Measurements from ENCODE around the gene NSG2. TPM values are rescaled to one million over a fixed set of nuclear protein-coding genes. Genes with fewer than 3 reads are reported as not detected.

NSG2 gene
- total RNA-seq, 1 donor = not detected

DNA sequence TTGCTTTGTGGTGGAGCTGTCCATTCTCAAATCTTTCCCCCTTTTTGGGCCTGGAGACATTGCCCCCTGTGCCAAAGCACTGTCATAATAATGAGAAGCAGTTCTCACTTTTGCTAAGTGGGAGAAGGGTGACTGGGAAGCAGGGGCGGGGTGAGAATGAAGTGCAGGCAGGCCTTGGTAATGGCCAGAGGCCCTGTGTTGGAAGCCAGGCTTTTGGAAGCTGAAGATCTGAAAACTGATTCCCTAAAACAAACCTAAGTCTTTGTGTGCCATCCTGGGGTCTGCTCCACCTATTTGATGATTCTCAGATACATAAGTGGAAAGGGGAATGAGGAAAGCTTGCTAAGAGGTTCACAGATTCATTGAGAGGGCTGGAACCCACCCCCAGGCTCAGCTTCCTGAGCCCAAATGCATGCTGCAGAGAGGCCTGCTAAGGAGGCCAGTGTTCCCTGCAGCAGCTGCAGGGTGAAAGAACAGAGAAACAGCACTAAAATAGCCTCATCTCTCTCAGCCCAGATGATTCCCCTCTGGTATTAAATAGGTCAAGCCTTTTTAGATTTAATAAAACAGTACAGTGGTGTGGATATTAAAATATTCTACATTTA lies 75.0 kb downstream of the NSG2 start:
- TF ChIP-seq, protein P1, sequence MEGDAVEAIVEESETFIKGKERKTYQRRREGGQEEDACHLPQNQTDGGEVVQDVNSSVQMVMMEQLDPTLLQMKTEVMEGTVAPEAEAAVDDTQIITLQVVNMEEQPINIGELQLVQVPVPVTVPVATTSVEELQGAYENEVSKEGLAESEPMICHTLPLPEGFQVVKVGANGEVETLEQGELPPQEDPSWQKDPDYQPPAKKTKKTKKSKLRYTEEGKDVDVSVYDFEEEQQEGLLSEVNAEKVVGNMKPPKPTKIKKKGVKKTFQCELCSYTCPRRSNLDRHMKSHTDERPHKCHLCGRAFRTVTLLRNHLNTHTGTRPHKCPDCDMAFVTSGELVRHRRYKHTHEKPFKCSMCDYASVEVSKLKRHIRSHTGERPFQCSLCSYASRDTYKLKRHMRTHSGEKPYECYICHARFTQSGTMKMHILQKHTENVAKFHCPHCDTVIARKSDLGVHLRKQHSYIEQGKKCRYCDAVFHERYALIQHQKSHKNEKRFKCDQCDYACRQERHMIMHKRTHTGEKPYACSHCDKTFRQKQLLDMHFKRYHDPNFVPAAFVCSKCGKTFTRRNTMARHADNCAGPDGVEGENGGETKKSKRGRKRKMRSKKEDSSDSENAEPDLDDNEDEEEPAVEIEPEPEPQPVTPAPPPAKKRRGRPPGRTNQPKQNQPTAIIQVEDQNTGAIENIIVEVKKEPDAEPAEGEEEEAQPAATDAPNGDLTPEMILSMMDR (IDR thresholded peaks at IDR 0.05; ENCODE audit: insufficient read depth, low read length) = no peak
- DNase-seq (ENCODE audit: low read depth) = no peak
- no peak overlapping the region for H3K4me3 ChIP-seq (ENCODE audit: low read depth, low read length)

DNA sequence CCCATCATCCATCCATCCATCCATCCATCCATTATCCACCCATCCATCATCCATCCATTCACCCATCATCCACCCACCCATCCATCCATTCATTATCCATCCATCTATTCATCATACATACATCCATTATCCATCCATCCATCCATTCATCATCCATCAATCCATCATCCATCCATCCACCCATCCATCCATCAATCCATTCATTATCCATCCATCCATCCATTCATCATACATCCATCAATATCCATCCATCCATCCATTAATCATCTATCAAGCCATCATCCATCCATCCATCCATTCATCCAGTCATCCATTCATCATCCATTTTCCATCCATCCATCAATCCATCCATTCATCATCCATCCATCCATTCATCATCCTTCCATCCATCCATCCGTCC lies 89.0 kb downstream of the NSG2 start:
- no peak overlapping the region for H3K4me3 ChIP-seq (ENCODE audit: low read depth, low read length)
- TF ChIP-seq, protein P1 (IDR thresholded peaks at IDR 0.05; ENCODE audit: insufficient read depth, low read length) = no peak
- no peak for DNase-seq (ENCODE audit: low read depth)

DNA sequence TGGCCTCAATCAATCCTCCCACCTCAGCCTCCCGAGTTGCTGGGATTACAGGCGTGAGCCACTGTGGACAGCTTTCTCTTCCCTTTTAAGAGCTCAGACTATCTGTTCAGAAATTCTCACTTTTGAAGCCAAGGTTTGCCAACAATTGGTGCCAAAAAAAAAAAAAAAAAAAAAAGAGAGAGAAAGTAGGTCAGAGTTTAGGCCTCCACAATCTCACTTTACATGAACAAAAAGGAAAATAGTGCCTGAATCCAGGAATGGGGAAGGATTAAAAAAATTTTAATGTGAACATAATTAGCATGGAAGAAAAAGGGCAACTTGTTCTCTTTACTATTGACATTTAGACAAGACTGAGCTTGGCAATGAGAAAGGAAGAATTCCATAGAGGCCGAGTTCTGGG lies 94.1 kb downstream of the NSG2 start:
- TF ChIP-seq, protein P1 (IDR thresholded peaks at IDR 0.05; ENCODE audit: insufficient read depth, low read length) = no peak
- DNase-seq (ENCODE audit: low read depth) = no peak
- no peak overlapping the region for H3K4me3 ChIP-seq (ENCODE audit: low read depth, low read length)

DNA sequence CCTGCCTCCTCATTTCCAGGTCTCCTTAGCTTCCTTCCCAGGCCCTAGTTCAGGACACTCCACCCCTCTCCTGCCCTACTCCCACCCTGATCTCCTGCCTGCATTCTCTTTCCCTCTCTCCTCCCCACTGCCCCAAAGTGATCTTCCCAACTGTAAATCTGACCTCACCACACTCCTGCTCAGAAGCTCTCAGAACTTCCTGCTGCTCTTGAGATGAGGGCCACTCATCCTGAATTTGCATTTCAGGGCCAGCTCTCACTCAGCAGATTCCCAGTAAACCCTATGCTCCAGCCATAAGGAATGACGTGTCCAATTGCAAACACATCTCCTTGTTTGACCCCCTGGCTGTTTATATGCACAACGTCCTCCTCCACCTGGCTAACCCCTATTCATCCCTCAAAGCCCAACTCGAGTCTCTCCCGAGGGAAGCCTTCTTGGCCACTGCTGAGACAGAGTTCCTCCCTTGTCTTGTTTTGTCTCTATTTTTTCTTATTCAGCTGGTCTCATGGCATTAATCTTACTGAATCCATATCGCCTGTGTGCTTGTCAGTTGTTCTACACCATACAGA lies 95.0 kb downstream of the NSG2 start:
- no peak overlapping the region for H3K4me3 ChIP-seq (ENCODE audit: low read depth, low read length)
- no peak for DNase-seq (ENCODE audit: low read depth)
- TF ChIP-seq, protein P1 (IDR thresholded peaks at IDR 0.05; ENCODE audit: insufficient read depth, low read length) = no peak

DNA sequence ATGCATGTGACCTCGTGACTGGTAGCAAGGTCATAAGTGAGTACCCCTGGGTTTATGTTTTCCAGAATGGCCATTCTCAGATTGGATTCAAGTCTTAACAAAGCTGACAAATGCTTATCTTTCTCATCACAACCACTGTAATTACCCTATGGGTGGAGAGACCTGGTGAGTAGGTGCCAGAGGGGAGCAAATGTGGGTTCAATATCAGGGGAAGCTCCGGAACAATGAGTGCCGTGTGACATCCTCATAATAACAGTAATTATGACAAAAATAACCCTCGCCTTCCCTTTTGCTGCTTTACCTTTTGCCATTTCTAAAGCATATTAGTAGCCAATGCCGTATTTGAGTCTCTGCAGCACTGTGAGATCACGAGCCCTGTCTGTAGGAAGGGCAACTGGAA lies 95.9 kb downstream of the NSG2 start:
- no peak for DNase-seq (ENCODE audit: low read depth)
- TF ChIP-seq, protein P1 (IDR thresholded peaks at IDR 0.05; ENCODE audit: insufficient read depth, low read length) = no peak
- no peak overlapping the region for H3K4me3 ChIP-seq (ENCODE audit: low read depth, low read length)

DNA sequence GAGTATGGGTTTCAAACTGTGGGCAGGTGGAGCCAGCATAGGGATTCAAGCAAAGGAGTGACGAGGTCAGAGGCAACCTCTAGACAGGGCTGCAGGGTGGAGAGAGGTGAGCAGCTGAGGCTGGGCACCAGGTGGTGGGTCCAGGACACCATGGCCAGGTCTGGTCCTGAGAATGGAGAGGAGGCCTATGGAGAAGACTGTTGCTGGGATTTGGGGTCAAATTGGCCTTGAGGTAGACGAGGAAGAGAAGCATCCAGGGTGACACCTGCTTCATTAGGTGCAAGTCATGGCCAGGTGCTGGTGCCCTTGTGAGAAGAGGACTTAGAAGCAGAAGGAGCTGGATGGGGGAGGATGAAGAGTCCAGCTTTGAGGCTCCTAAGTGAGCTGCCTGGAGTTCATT lies 99.6 kb downstream of the NSG2 start:
- H3K4me3 ChIP-seq (ENCODE audit: low read depth, low read length) = no peak overlapping the region
- TF ChIP-seq, protein P1 (IDR thresholded peaks at IDR 0.05; ENCODE audit: insufficient read depth, low read length) = no peak
- no peak for DNase-seq (ENCODE audit: low read depth)

DNA sequence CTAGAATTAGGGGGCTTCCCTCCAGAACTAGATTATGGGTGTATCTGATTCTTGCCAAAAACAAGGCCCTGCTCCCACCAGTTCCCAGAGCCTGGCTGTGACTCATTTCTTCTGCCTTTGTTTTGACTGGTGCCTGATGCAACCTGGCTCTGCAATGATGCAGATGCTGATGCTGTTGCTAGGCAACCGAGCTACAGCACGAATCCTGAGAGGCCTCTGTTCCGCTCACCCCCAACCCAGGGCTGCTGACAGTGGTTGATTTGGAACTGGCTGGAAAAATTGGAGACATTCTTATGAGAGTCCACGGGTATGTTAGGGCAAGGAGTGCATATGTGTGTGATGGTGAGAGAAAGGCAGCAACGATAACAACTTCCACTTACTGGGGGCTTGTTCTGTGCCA lies 100.3 kb downstream of the NSG2 start:
- no peak for DNase-seq (ENCODE audit: low read depth)
- TF ChIP-seq, protein P1 (IDR thresholded peaks at IDR 0.05; ENCODE audit: insufficient read depth, low read length) = no peak
- no peak overlapping the region for H3K4me3 ChIP-seq (ENCODE audit: low read depth, low read length)

All from fibroblast of the aortic adventitia (primary cell).